GM19043 (cell line): Measurements from ENCODE around the gene LCN1.

Experiments
- ATAC-seq: cut with Tn5 transposase; IDR thresholded peaks from one replicate; pipeline ENCODE4 v1.9.1; 2021; ENCODE audit warnings: low read depth; ENCODE audit not compliant: unreplicated experiment

Gene LCN1

DNA sequence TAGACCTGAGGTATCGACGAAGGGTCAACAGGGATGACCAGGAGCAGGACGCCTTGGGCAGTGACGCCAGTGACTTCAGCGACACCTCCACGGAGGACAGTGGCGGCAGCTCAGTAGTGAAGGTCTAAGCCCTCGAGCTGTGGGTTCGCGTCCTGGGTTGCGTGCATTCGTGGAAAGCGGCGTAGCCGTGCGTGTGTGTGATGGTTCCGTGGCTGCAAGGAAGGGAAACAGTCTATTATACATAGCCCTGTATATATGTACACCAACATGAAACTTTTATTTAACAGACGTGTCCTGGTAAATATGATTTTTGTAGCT is 33.3 kb upstream of the LCN1 start:
- no peak for ATAC-seq

DNA sequence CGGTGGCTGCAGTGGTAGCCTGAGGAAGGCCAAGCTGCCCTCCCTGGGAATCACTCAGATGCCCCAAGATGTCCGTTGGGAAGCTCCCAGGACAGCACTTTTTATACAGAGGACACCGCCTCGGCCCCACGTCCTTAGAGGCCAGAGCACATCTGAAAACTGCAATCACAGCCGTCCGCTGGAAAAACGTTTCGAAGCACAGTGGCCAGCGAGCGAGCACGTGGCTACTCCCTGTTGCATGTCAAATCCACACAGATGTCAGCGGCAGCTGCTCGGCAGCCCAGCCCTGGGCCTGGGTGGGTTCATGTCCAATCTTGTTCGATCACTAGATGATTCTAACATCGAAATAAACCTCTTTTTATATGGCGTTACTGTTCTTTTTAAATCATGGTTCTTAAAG is 32.7 kb upstream of the LCN1 start:
- no peak for ATAC-seq

DNA sequence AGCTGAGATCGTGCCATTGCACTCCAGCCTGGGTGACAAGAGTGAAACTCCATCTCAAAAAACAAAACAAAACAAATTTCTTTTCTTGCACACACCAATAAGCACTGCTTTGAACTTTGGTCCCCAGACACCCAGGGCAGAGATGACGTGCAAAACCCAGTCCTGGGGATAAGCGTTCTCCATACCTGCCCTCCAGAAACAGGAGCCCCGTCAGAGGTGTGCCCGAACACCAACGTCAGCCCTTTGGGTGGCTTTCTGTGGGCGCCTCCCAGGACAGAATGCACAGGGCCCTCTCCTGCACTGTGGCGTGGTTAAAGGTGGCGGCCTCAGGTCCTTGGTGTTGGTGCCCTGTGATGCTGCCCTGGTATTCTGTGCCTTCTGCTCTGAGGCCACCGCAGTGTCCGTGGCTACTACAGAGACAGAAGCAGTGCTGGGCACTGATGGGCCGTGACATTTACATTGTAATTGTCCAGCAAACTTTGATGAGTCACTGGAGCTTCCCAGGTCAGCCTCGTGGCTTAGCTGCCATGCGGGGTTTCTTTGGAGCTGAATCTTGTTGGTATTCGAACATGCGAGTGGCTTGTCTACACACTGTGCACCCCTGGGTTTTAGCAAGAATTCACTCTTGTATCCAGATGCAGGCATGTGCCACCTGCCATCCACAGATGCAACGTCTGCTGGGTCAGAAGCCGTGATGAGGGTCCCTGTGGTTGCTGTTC is 31.9 kb upstream of the LCN1 start:
- no peak for ATAC-seq

DNA sequence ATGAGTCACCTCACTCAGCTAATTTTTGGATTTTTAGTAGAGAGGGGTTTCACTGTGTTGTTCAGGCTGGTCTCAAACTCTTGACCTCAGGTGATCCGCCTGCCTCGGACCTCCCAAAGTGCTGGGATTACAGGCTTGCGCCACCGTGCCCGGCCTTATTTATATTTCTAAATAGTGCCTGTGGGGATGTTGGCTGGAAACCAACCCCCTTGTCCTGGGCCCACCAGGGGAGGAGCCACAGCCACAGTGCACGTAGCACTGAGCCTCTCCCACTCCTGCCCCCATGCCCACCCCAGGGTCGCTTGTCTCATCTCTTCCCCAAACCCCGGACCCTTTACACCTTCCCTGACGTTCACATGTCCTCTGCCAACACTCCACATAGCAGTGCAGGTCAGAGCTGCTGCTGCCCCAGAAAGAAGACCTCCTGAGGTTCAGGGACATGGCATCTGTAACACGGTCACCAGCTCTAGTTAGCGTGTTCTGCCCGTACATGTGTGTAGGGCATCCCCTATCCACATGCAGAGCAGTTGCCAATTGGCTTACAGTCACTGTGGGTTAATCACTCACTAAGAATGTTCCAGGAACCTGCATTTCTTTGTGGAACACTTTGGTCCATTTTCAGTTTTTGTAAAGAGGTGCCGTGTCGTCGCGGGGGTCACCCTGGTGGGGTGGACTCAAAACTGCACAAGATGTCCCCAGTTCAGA is 30.9 kb upstream of the LCN1 start:
- ATAC-seq: no peak

DNA sequence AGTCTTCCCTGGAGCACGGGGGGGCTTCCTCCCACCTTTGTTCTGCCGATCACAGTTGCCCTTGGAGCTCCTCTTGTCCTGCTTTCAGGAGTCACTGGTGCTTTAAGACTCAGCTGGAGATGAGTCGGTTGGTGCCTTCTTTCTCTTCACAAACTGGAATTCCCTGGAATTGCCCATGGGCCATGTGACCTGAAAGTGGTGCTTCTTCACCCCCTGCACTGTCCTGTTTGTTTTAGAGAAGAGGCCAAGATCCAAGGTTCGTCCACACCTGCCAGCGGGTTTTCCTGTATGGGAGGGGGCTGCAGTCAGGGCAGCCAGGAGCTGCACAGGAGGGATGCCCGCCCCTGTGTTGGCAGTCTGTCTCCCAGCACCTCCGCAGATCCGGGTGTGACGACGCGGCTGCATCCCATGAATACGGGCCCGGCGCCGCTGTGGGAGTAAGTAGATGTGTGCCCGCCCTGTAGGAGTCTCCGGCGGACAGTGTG is 30.2 kb upstream of the LCN1 start:
- ATAC-seq: no peak

DNA sequence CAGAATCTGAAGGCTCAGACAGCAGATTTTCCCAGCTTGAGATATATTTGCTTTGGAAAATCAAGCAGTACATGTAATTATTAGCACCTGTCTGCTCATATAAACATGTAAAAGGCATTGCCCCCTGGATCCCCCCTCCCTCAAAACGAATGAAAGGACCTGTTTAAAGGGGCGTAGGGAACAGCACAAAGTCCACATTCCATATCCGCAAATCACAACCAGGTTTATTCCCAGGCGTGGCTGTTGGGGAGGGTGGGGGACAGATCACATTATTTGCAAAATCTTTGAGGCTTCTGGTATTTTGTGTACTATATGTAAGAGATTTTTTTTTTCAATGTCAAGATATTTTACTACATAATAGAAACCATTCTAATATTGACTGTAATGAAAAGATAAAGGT is 29.5 kb upstream of the LCN1 start:
- ATAC-seq: no peak

DNA sequence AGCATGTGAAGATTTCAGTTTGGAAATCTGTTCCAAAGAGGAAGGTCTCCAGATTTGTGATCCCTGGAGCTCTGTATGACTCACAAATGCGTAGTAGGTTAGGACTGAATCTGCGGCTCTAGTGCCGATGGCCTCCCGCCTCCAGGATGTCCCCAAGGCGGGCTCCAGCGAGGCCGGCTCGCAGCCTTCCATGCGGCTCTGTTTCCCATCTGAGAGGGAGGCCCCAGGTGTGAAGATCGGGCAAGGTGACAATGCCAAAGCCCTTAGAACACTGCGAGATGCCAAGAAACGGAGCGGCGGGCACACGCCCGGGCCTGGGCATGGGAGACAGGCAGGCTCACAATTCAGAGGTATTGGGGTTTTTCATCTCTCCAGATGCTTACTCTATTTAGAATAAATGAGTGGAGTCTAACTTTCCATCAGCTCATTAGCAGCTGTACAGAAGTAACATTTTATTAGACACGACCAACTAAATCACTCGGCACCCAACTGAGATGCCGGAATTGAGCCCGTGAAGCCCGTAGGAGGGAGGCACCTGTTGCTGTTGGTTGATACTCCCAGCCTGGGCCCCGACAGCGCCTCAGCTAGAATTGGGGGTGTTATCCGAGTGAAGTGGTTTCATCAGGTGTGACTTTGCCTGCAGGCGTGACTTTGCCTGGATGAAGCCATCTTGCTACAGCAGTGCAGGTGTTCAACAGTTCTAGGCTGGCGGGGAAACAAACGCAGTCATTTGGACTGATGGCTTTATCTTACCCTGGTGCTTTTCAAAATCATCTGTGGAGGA is 28.2 kb upstream of the LCN1 start:
- no peak for ATAC-seq

DNA sequence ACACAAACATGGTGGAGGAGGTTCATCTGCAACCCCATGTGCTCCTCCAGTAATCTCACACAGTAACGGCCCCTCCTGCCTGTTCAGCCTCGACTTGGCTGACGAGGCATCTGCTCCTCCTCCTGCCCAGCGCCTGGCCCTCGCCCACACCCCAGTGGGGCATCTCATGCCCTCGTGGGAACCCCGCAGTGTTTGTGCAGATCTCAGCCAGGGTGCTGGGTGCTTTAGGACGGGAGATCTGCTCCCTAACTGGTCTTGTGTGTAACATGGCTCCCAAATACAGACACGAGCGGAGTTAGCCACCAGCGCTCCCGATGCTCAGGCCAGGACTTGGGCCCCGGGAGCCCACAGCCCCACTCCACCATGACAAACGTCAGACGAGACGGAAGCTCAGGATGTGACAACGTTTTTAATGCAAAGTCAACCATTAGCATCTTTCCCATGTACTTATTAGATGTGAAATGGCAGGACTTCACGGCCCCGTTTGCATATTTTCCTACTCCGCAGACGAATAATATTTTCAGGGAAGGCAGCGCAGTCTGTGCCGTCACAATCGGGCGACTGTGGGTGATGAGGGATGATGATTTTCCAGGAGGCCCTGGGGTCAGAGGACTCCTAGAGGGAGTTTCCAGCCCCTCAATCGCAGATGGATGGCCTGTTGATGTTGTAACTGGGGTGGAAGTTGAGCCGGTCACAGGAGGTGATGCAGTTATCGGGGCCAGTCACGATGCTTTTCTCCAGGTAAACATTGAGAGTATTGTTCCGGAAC is 26.3 kb upstream of the LCN1 start:
- no peak for ATAC-seq

DNA sequence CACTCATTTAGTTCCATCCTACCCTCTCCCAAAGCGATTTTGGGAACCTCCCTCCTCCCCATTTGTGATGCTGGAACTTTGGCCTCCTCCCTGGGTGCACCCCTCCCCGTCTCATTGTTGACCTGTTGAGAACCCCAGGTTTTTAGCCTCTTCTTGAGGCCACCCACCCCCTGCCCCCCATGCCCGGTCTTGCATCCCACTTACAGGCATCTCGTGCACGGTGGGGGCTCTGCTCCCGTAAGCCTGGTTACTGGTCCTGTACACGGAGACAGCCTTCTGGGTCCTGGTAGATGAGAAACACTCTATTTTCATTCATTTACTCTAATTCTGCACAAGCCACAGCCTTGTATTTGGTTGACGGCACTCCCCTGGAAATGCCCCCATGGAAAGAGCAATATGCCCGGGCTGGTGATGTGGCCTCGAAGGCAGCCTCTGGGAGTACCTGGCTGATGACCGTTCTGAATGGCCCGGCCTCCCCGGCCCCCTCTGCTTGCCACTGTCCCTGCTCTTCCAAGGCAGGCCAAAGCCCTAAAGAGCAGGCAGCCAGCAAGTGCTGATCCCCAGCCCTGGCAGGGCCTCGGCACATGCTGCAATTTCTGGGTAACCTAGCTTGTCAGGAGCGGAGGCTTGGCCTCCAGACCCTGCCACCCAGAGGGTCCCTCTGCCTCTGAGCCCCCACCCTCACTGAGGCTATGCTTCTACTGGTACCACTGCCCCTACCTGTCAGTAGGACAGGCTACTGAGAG is 22.7 kb upstream of the LCN1 start:
- no peak for ATAC-seq

DNA sequence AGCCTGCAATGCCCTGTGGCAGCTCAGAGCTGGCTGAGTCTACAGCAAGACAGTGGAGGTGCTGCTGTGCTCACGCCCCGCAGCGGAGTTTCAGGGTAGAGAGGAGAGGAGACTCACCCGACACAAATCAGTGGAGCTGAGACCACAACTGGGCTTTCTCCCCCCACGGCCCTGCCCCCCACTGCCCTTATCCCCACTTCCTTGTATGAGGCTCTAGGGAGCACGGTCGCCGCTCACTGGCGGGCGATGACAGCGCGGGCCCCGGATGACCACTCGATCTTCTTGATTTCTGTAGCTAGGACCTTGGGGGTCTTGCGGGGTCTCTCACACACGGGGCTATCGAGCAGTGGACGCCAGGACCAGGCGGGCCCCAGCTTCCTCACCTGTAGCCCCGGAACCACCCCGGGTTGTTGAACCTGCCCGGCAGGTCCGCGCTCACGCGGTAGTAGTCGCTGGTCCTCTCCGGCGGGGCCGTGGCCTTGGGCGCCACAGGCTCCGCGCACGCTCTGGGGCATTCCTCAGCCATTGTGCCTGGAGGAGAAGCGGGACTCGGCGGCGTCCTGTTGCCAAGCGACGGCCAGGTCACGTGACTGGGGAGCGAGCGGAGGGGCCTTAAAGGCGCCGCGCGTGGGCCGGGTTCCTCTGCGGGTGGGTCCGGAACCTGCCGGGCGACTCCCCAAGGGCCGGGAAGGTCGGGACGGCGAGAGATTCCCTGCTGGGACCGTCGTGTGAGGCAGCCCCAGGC is 21.7 kb upstream of the LCN1 start:
- ATAC-seq: peak; percentile 47

DNA sequence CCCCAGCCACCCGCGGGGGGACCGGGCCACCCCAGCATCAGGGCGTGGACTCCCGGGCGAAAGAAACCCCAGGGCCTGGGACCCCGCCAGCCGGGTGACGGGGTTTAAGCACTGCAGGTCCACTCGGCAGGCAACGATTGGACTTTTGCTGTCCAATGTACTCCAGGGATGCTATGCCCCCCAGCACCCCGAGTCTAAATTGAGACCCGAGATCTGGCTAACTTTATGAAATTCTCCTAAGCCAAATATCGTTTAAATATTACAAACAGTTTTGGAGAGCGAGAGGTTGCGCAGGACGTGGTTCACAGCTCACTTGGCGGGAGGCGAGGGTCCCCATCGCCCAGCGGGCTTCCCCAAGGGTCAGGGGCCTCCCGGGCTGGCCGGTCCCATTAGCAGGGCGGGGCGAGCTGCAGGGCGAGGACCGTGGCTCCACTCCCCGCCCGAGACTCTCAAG is 21.1 kb upstream of the LCN1 start:
- no peak for ATAC-seq

DNA sequence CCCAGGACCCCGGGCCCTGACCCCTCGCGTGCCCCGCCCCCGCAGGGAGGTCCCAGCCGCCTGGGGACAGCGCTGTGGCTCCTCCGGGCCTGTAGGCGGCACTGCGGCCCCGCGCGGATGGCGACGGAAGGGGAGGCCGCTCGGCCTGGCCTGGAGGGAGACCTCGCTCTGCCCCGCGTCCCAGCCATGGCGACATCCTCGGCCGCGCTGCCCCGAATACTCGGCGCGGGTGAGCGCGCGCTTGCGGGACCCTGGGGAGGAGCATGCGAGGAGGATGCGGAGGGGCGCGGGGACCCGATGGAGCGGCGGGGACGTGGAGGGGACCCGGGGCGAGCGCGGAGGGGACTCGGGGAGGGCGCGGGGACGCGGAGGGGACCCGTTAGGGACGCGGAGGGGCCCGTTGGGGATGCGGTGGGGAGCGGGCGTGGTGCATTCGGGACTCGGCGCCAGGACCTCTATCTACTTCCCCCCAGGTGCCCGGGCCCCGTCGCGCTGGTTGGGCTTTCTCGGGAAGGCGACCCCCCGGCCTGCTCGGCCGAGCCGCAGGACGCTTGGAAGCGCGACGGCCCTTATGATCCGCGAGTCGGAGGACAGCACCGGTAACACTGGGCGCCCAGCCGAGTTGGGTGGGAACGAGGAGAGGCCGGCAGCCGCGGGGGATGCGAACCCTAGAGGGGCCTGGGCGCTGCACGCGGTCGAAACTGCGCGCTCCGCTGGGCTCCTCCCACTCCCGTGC is 20.5 kb upstream of the LCN1 start, which contains the start of gene MRPS2:
Gene MRPS2 (plus strand): TSS at position 158 of the 736 bp plus-strand sequence. CDS start 29 bp downstream, at position 187.
- peak; percentile 73 for ATAC-seq

DNA sequence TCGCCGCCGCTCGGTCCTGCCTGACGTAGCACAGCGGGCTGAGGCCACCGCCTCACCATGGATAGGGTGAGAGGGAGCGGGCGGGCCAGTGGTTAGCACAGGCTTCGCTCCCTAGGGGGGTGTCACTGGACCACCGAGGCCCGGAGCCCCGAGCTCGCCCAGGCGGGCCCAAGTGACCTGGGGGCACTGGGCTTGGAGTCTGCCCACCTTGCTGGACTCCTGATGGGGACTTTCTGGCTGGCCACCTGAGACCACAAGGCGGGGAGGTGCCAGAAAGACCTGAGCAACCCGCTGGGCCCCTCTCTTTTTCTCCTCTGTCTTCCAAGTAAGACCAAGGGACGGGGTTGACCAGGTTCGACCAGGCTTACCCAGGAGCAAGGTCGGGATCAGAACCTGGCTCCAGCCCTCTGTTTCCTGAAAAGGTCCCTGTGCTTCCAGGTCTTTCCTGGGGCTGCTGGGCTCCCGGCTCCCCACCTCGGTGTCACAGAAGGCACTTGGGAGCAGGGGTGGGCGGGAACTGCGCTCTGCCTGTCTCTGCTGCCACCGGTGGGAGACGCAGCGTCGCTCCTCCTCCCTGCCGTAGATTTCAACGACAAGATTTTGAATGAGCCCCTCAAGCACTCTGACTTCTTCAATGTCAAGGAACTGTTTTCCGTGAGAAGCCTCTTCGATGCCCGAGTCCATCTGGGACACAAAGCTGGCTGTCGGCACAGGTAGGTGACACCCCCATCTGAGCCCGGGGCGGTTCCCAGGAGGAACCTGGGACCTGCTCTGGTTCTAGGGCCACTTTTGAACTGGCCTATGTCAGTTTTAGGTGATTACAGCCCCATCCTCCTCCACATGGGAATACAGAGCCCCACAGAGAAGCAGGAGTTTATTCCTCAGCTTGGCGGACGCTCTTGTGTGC is 19.7 kb upstream of the LCN1 start:
- ATAC-seq: no peak

DNA sequence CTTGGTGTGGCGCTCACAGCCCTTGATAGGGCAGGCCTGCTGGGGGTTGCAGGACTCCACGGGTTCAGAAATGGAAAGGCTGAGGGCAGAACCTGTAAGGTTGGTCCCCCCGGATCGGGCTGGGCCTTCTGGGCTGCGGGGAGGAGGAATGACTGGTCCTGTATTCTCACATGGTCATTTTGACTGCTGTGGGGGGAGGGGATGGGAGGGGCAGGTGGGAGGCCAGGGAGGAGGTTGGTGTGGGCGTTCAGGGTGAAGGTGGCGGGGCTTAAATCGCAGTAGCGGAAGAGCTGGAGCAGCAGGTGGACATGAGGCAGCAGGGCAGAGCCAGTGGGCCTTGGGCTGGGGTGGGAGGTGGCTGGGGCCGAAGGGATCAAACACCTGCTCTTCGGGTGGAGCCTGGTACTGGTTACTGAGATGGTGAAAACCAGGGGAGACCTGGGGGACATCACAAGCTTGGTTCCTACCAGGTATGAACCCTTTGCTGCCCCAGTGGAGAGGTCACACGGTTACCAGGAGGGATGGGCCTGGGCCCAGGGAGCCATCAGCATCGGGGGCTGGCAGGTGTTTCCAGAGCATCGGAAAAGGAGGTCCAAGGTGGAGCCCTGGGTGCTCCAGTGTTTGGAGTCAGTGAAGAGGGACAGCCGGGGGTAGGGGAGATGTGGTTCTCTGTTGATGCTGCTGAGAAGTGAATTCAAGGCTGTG is 18.9 kb upstream of the LCN1 start:
- ATAC-seq: no peak

DNA sequence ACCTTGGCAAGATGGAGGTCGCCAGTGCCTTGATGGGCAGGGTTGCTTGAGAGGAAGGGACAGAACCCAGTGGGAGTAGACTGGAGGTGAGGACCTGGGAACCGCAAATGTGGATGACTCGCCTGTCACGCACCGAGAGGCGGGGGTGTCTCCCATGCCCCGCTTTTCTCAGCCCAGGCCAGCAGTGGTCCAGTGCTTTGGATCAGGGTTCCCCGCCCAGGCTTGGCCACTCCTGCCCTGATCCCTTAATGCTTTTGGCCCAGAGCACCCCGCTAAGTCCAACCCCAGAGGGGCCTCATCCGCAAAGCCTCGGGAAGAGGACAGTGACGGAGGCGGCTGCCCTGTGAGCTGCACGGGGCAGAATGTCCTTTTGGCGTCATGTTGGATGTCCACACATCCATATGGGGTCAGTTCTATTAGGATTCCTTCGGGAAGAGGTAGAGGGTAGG is 18.3 kb upstream of the LCN1 start:
- ATAC-seq: no peak

DNA sequence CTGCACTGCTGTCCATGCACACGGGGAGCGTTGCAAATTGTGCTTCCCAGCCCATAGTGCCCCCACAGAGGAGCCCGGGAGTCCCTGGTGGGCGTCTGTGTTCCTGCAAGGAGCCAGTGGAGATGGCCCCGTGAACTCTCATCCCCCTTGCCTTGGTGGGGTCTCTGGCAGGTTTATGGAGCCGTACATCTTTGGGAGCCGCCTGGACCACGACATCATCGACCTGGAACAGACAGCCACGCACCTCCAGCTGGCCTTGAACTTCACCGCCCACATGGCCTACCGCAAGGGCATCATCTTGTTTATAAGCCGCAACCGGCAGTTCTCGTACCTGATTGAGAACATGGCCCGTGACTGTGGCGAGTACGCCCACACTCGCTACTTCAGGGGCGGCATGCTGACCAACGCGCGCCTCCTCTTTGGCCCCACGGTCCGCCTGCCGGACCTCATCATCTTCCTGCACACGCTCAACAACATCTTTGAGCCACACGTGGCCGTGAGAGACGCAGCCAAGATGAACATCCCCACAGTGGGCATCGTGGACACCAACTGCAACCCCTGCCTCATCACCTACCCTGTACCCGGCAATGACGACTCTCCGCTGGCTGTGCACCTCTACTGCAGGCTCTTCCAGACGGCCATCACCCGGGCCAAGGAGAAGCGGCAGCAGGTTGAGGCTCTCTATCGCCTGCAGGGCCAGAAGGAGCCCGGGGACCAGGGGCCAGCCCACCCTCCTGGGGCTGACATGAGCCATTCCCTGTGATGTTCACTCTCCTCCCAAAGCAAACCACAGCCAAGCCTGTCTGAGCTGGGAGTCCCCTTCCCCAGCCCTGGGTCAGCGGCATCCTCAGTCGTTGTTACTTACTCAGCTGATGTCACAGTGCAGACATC is 17.6 kb upstream of the LCN1 start:
- no peak for ATAC-seq
